Glutamatergic neuron (in vitro differentiated cells): ENCODE measurements around the gene BFAR. TPM values are rescaled to one million over a fixed set of nuclear protein-coding genes. Genes with fewer than 3 reads are reported as not detected.

ENCODE experiments used
- DNase-seq: peaks from one replicate; pipeline ENCODE4 v3.0.0; 2022
- H3K27ac Mint-ChIP-seq: one replicate; pipeline ENCODE4 v1.8.0; 2020; ENCODE audit warnings: mild to moderate bottlenecking, mixed read lengths, inconsistent platforms; ENCODE audit not compliant: unreplicated experiment
- H3K27me3 Mint-ChIP-seq: one replicate; pipeline ENCODE4 v1.8.0; 2020; ENCODE audit warnings: mild to moderate bottlenecking, moderate library complexity, mixed read lengths, inconsistent platforms; ENCODE audit not compliant: unreplicated experiment
- H3K36me3 Mint-ChIP-seq: one replicate; pipeline ENCODE4 v1.8.0; 2020; ENCODE audit warnings: mild to moderate bottlenecking, mixed read lengths, inconsistent platforms; ENCODE audit not compliant: unreplicated experiment
- H3K4me1 Mint-ChIP-seq: one replicate; pipeline ENCODE4 v1.8.0; 2020; ENCODE audit warnings: mild to moderate bottlenecking, low read depth, mixed read lengths, inconsistent platforms; ENCODE audit not compliant: unreplicated experiment
- H3K4me3 Mint-ChIP-seq: one replicate; pipeline ENCODE4 v1.8.0; 2020; ENCODE audit warnings: mild to moderate bottlenecking, mixed read lengths, inconsistent platforms; ENCODE audit not compliant: unreplicated experiment
- H3K9me3 Mint-ChIP-seq: one replicate; pipeline ENCODE4 v1.8.0; 2020; ENCODE audit warnings: mild to moderate bottlenecking, moderate library complexity, mixed read lengths, inconsistent platforms; ENCODE audit not compliant: unreplicated experiment
- total RNA-seq: library from RNA; stranded (reverse); fragmentation: NEBNext Ultra II Directional; extraction: Animal tissue kit (Norgen Biotek cat#: 25700); gene quantifications from one replicate; pipeline ENCODE4 v1.2.1, GENCODE V29; 2021; ENCODE audit not compliant: unreplicated experiment
- TF ChIP-seq, protein P1 (sequence below): fragments of 200-600 bp; sonication (generic); IDR thresholded peaks from one replicate; pipeline ENCODE4 v1.5.0; 2021; ENCODE audit not compliant: partially characterized antibody, unreplicated experiment

BFAR gene
- total RNA-seq, 1 donor from 2014 or later: 70.7 TPM

DNA sequence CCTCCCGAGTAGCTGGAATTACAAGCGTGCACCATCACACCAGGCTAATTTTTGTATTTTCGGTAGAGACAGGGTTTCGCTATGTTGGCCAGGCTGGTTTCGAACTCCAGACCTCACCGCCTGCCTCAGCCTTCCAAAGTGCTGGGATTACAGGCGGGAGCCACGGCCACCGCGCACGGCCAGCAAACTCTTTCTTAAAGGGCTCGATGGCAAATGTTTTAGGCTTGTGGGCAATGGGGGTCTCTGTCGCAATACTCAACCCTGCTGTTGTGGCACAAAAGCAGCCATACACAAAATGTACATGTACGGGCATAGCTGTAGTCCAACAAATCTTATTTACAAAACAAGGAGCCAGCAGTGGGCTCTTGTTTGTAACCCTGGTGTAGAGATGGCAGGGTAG, 21.1 kb upstream of the BFAR start:
- no peaks in the 10 kb centered on the region for H3K4me1 Mint-ChIP-seq
- H3K9me3 Mint-ChIP-seq: no peaks in the 10 kb centered on the region
- H3K4me3 Mint-ChIP-seq: no peak overlapping the region
- TF ChIP-seq, protein P1, sequence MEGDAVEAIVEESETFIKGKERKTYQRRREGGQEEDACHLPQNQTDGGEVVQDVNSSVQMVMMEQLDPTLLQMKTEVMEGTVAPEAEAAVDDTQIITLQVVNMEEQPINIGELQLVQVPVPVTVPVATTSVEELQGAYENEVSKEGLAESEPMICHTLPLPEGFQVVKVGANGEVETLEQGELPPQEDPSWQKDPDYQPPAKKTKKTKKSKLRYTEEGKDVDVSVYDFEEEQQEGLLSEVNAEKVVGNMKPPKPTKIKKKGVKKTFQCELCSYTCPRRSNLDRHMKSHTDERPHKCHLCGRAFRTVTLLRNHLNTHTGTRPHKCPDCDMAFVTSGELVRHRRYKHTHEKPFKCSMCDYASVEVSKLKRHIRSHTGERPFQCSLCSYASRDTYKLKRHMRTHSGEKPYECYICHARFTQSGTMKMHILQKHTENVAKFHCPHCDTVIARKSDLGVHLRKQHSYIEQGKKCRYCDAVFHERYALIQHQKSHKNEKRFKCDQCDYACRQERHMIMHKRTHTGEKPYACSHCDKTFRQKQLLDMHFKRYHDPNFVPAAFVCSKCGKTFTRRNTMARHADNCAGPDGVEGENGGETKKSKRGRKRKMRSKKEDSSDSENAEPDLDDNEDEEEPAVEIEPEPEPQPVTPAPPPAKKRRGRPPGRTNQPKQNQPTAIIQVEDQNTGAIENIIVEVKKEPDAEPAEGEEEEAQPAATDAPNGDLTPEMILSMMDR: no peak
- H3K27me3 Mint-ChIP-seq: peaks cover 2% of the 10 kb centered on the region
- no peaks in the 10 kb centered on the region for H3K36me3 Mint-ChIP-seq
- no peak for DNase-seq
- H3K27ac Mint-ChIP-seq: no peak overlapping the region

DNA sequence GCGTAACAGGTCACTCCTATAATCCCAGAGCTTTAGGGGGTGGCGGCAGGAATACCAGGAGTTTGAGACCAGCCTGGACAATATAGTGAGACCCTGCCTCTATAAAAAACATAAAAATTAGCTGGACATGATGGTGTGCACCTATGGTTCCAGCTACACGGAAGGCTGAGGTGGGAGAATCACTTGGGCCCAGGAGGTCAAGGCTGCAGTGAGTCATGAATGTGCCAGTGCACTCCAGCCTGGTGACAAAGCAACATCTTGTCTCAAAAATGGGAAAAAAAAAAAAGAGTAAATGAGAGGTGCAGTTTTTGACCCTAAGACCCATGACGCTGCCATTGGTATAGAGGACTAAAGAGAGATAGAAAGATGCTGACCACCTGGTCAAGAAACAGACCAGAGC, 18.8 kb upstream of the BFAR start:
- Mint-ChIP-seq H3K4me3 (no peak overlapping the region), H3K27ac (no peak overlapping the region), H3K36me3 (no peaks in the 10 kb centered on the region), H3K4me1 (no peaks in the 10 kb centered on the region), H3K9me3 (no peaks in the 10 kb centered on the region), H3K27me3 (peaks cover 2% of the 10 kb centered on the region)
- TF ChIP-seq, protein P1: no peak
- no peak for DNase-seq

DNA sequence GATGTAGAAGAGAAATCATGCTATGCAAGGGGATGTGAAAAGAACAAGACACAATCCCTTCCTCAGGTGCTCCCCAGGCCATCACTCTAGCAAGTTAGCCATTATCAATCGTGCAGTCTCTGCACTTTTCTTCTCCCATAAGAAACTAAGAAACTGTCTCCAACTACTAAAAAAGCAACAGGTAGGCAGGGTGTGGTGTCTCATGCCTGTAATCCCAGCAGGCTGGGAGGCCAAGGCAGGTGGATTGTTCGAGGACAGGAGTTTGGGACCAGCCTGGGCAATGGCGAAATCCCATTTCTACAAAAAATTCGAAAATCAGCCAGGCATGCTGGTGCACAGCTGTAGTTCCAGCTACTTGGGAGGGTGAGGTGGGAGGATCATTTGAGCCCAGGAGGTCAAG, 16.5 kb upstream of the BFAR start:
- Mint-ChIP-seq H3K27me3 (peaks cover 2% of the 10 kb centered on the region), H3K27ac (no peak overlapping the region), H3K4me1 (no peaks in the 10 kb centered on the region), H3K4me3 (no peak overlapping the region), H3K9me3 (no peaks in the 10 kb centered on the region), H3K36me3 (no peaks in the 10 kb centered on the region)
- no peak for DNase-seq
- TF ChIP-seq, protein P1: no peak

DNA sequence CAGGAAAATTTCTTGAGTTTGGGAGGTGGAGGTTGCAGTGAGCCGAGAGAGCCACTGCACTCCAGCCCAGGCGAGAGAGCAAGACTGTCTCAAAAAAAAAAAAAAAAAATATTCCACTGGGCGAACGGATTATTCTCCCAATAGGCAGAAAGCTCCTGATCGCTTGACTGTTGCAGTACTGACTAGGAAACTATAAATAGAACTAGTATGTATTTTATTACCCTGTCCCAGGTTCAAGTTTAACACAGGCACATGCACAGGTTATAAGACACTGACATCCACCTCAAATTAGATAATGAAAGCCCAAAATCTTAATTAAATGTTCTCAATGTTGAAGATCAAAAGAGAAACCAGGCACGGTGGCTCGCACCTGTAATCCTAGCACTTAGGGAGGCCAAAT, 14.2 kb upstream of the BFAR start:
- Mint-ChIP-seq H3K9me3 (no peaks in the 10 kb centered on the region), H3K4me3 (no peak overlapping the region), H3K27me3 (peaks cover 6% of the 10 kb centered on the region), H3K4me1 (no peaks in the 10 kb centered on the region), H3K36me3 (no peaks in the 10 kb centered on the region), H3K27ac (no peak overlapping the region)
- TF ChIP-seq, protein P1: no peak
- DNase-seq: no peak

DNA sequence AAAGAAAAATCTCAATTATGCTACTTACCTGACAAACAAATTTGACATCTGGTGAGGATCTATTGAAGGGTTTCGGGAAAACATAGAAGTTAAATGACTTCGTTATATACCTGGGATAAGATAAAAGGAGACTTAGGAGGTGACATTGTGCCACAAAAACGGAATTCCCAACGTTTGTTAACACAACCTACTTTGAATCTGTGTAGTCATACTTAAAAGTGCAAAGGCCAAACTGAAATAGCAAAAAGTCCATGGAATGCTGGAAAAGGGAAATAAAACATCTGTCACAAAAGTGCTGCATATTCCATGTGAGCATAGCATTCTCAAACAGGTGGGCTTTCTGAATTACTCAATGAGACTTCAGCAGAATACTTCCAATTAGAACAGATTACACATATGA, 5.7 kb upstream of the BFAR start:
- H3K4me1 Mint-ChIP-seq: peaks cover 12% of the 10 kb centered on the region
- no peak overlapping the region for H3K27ac Mint-ChIP-seq
- H3K36me3 Mint-ChIP-seq: no peaks in the 10 kb centered on the region
- peaks cover 1% of the 10 kb centered on the region for H3K9me3 Mint-ChIP-seq
- no peak overlapping the region for H3K4me3 Mint-ChIP-seq
- TF ChIP-seq, protein P1: no peak
- peaks cover 4% of the 10 kb centered on the region for H3K27me3 Mint-ChIP-seq
- DNase-seq: no peak
